Measurements from ENCODE around the gene TEDC1. TPM values are rescaled to one million over a fixed set of nuclear protein-coding genes. Genes with fewer than 3 reads are reported as not detected.
"Not testable (repeated sequence)": the region's sequence is repeated elsewhere in the genome, so short reads cannot be mapped to it uniquely, and the experiment has no call there.

The TEDC1 gene
- polyA plus RNA-seq, 3 donors, result 4.6 to 8.1 (median 6.6) TPM

GRCh38 chr14:105541218-105541875 lies 50.3 kb downstream of the TEDC1 start:
- 71 to 79% (median 74%) methylated on average over 19 of the region's 19 CpGs for WGBS, 3 donors
- no peak overlapping the region for H3K27ac ChIP-seq (ENCODE audit: low read depth, low read length)

- WGBS, 3 donors, result 53 to 64% (median 61%) methylated on average over 1 of the region's 1 CpG
Measured at GRCh38 chr14:105545676-105546075, 54.6 kb downstream of the TEDC1 start.

GRCh38 chr14:105546410-105546809 lies 55.4 kb downstream of the TEDC1 start:
- WGBS, 3 donors, result 86 to 94% (median 92%) methylated on average over 4 to 10 of the region's 20 CpGs
- not testable (repeated sequence) for H3K27ac ChIP-seq (ENCODE audit: low read depth, low read length)

More at GRCh38 chr14:105545676-105546075, 54.6 kb downstream of the TEDC1 start:
- H3K27ac ChIP-seq (ENCODE audit: low read depth, low read length), result not testable (repeated sequence)

GRCh38 chr14:105547072-105547471 lies 56.0 kb downstream of the TEDC1 start:
- not testable (repeated sequence) for H3K27ac ChIP-seq (ENCODE audit: low read depth, low read length)
- 80 to 95% (median 91%) methylated on average over 8 to 19 of the region's 24 CpGs for WGBS, 3 donors

- WGBS, 3 donors, result 94 to 98% (median 96%) methylated on average over 18 to 38 of the region's 38 CpGs
Measured at GRCh38 chr14:105547741-105548169, 56.7 kb downstream of the TEDC1 start.

More at GRCh38 chr14:105547741-105548169, 56.7 kb downstream of the TEDC1 start:
- no peak overlapping the region for H3K27ac ChIP-seq (ENCODE audit: low read depth, low read length)

Other genes with a start within 250 kb of the TEDC1 start
- gene BTBD6, start 242.7 kb upstream of the TEDC1 start, polyA plus RNA-seq, result 100 to 1,000 TPM in 1 of 3 donors, 10 to 100 TPM in 2; 13.5 to 116 (median 65.1) TPM
- 10 to 100 TPM; 16.8 to 20.4 (median 17.8) TPM for gene BRF1, start 190.2 kb upstream of the TEDC1 start, polyA plus RNA-seq
- 10 to 100 TPM; 40.6 to 82.1 (median 56.0) TPM for gene PACS2, start 176.5 kb upstream of the TEDC1 start, polyA plus RNA-seq
- under 1 TPM in 2 of 3 donors, not detected in 1; 0.13 to 0.18 TPM for gene TEX22, start 92.7 kb upstream of the TEDC1 start, polyA plus RNA-seq
- 10 to 100 TPM; 44.7 to 61.1 (median 53.4) TPM for gene MTA1, start 71.4 kb upstream of the TEDC1 start, polyA plus RNA-seq
- 100 to 1,000 TPM in 2 of 3 donors, 10 to 100 TPM in 1; 47.0 to 294 (median 210) TPM for gene CRIP2, start 16.4 kb upstream of the TEDC1 start, polyA plus RNA-seq
- 100 to 1,000 TPM in 2 of 3 donors, 10 to 100 TPM in 1; 16.9 to 258 (median 122) TPM for gene CRIP1, start 4.4 kb upstream of the TEDC1 start, polyA plus RNA-seq
- gene TMEM121, start 35.3 kb downstream of the TEDC1 start, polyA plus RNA-seq, result 1 to 10 TPM; 1.8 to 2.6 (median 1.8) TPM